NB4 (cell line): ENCODE data around the gene ARFGEF3.

Experiments used
- CTCF ChIP-seq: IDR thresholded peaks from one replicate; pipeline ENCODE4 v1.5.1; 2012; ENCODE audit warnings: low read depth, low read length
- MYC ChIP-seq: IDR thresholded peaks from 2 replicates; pipeline ENCODE4 v1.6.1; 2011; ENCODE audit warnings: low read depth, low read length
- POLR2A ChIP-seq: IDR thresholded peaks from 2 replicates; pipeline ENCODE4 v1.6.1; 2011; ENCODE audit warnings: mild to moderate bottlenecking; ENCODE audit not compliant: insufficient read length; ENCODE audit errors: extremely low read depth

GRCh38 chr6:138296786-138297185 lies 135.0 kb downstream of the ARFGEF3 start:
- TF ChIP-seq CTCF = no peak
- TF ChIP-seq POLR2A = no peak
- no peak for TF ChIP-seq MYC
